Spleen (tissue), 7 donors: ENCODE data around the gene RTTN.

ENCODE experiments used
- POLR2A ChIP-seq, 3 donors: fragments of 450-650 bp; IDR thresholded peaks; one replicate each; pipeline ENCODE4 v1.5.1; 2017; ENCODE audit warnings: antibody characterized with exemption in 3 of 3, mild to moderate bottlenecking in 1 of 3
- TF ChIP-seq, protein P1 (sequence below), 11 experiments: fragments of 200-600 bp in 7 of 11; fragments of 450-650 bp in 4 of 11; sonication (generic) in 4 of 11; IDR thresholded peaks in 8 of 11; conservative IDR thresholded peaks in 3 of 11; 1 replicate in 7 of 11; 2 replicates in 4 of 11; pipeline versions ENCODE4 v1.4.0 to v1.8.0; 2016 to 2021; ENCODE audit warnings: antibody characterized with exemption in 11 of 11, inconsistent platforms in 4 of 11, mild to moderate bottlenecking in 1 of 11
- donor health status: DM: no; HTN: no; CAD: no; lungs with moderate emphysema.
- donor health status: DM: no; HTN: no; CAD: no.
- donor health status: DM: no; HTN: no; CAD: no.

DNA sequence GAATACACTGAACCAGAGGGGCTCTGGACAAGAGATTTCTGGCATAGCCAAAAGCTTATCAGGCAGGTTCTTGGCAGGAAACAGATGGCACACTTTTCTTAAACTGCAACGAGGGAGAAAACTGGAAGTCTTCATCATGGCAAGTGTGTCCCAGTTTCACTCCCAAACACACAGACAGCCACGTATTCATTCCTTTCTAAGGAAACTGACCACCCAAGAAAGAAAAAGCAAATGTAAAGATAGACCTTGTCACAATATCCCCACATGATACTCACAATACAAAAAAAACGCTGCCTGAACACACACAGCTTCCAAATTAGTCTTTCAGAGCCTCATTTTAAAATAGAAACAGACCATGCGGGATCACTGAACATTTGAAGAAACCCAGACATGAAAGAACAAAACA, 40.6 kb upstream of the RTTN start:
- TF ChIP-seq, protein P1, sequence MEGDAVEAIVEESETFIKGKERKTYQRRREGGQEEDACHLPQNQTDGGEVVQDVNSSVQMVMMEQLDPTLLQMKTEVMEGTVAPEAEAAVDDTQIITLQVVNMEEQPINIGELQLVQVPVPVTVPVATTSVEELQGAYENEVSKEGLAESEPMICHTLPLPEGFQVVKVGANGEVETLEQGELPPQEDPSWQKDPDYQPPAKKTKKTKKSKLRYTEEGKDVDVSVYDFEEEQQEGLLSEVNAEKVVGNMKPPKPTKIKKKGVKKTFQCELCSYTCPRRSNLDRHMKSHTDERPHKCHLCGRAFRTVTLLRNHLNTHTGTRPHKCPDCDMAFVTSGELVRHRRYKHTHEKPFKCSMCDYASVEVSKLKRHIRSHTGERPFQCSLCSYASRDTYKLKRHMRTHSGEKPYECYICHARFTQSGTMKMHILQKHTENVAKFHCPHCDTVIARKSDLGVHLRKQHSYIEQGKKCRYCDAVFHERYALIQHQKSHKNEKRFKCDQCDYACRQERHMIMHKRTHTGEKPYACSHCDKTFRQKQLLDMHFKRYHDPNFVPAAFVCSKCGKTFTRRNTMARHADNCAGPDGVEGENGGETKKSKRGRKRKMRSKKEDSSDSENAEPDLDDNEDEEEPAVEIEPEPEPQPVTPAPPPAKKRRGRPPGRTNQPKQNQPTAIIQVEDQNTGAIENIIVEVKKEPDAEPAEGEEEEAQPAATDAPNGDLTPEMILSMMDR (IDR thresholded peaks at IDR 0.05 in 8 of 11, conservative IDR thresholded peaks at IDR 0.05 in 3 of 11) = no peak
- TF ChIP-seq POLR2A (IDR thresholded peaks at IDR 0.05) = no peak
